GM15510 (cell line): Measurements from ENCODE around the gene ACCS.

ENCODE experiments used
- POLR2A ChIP-seq: IDR thresholded peaks from 3 replicates; pipeline ENCODE4 v1.6.1; 2011; ENCODE audit warnings: borderline replicate concordance; ENCODE audit not compliant: insufficient read length; ENCODE audit errors: extremely low read depth

Gene ACCS

DNA sequence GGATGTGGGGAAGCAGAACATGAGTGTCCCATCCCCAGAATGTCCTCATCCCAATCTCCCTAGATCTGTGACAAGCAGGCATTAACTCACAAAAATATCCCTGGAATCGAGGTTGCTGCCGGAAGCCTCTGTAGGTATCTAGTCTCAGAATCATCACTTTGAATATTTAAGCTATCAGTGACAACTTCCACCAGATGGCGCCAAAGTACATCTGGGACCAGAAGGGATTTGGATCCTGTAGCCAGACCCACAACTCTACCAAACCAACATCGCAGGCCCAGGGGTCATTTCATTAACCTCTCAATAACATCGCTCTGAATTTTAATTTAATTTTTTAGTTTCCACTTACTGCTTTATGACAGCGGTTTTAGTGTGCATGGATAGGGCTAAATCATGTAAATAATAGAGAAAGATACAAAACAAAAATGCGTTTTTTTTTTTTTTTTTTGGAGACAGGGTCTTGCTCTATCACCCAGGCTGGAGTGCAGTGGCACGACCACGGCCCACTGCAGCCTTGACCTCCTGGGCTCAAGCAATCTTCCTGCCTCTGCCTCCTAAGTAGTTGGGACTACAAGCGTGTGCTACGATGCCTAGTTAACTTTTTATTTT is 28.3 kb downstream of the ACCS start:
- TF ChIP-seq POLR2A, result no peak

GRCh38 chr11:44095506-44096359 is 29.7 kb downstream of the ACCS start, which contains the start of gene EXT2:
EXT2 (plus strand) TSS chr11:44095678; CDS start chr11:44107713, 12,035 bp downstream.
- TF ChIP-seq POLR2A, result peak; percentile 67

GRCh38 chr11:44096360-44097185 is 30.5 kb downstream of the ACCS start:
- no peak for TF ChIP-seq POLR2A

- TF ChIP-seq POLR2A, result no peak
Measured at GRCh38 chr11:44097821-44098220, 31.8 kb downstream of the ACCS start.

DNA sequence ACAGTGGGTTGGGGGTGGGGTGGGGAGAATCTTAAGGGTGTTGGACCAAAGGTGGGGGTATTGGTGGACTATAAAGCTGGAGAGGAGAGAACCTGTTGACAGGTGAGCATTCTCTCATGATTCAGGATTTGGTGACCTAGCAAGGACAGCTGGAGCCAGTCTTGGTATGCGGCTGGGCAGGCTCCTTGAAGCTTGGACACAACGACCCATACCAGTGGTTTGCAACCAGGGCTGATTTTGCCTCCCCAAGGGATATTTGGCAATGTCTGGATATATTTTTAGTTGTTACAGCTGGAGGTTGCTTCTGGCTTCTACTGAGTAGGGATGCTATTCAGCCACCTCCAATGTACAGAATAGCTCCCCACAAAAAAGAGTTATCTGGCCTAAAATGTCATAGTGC is 35.0 kb downstream of the ACCS start:
- TF ChIP-seq POLR2A, result no peak

- no peak for TF ChIP-seq POLR2A
Measured at GRCh38 chr11:44104481-44105294, 38.6 kb downstream of the ACCS start.

DNA sequence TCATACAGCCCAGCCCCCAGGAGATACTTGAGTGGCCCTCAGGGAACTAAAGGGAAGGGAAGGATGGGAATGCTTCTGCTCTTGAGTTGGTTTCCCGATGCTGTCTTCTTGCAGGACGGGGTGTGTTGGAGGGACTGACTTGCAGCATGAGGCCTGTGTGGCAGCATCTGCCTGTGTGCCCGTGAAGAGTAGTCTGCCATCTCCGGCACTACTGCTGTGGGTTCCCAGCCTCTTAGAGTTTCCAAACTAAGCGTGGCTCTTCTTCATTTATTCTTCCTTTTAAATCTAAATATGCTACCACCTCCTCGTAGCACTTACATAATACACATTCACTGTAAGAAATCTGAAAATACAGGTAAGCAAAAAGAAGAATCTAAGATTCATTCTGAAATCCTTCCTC is 42.2 kb downstream of the ACCS start:
- TF ChIP-seq POLR2A, result no peak

GRCh38 chr11:44110231-44110679 is 44.2 kb downstream of the ACCS start:
- no peak for TF ChIP-seq POLR2A

DNA sequence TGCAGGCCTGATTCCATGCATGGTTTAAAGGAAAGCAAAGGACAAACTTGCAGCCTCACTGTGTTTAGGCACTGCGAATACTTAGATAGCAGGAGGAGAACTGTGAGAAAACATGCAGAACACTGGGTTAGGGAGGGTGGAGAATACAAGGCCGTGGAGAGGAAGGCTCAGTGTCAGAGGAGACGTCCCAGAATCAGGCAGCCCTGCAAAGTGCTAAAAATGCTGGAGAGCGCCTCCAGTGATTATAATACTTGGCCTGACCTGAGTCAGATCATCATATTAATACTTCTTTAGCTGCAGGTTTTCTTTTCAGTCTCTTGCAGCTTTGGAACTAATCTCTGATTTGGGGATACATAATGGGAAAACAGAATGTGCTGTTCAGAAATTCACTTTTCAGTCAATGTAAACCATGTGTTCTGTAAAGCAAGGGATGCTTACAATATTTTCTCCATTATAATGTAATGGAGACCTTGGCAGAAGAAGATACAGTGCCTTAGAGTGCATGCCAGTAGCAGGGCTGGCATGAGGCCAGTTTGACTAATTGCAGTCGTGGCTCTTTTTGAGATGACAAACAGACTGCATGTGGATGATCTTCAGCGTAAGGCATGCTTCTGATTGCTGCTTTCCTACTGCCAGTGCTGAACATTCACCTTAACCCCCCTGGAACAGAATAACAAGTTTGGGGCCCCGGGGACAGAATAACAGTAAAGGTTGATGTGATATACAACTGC is 46.2 kb downstream of the ACCS start:
- TF ChIP-seq POLR2A, result no peak

DNA sequence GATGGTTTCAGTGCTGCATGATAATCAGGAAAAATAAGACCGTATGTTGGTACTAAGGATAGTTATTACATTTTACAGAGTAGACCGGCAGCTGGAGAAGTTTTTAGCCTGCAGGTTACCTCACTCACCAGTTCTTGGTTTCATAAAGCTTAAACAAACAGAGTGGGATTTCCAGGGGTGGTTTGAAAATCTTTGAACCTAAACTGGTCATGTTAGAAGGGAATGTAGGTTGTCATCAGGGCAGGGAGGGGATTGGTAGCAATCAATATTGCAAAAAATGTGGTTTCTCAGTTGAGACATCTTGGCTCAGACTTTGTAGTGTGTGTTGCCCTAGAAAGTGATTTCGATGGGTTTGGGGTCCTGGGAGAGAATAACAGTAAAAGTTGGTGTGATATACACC is 46.9 kb downstream of the ACCS start:
- TF ChIP-seq POLR2A, result no peak

DNA sequence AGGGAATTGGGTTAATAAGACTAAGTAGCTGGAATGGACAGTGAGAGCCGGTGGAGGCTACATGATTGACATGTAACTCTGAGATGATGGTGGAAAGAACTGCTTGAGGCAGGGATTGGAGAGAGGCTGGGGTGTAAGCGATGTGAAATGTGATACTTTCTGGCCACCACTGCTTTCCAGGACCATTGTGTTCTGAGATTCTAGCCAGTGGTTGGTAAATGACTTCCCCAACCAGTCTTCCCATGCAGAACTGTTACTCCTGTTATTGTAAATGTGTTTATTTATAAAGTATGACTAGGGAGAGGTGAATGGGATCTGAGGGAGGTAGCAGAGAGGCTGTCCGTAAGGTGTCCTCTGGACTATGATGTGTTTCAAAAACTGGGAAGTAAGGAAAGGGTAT is 47.5 kb downstream of the ACCS start:
- no peak for TF ChIP-seq POLR2A

DNA sequence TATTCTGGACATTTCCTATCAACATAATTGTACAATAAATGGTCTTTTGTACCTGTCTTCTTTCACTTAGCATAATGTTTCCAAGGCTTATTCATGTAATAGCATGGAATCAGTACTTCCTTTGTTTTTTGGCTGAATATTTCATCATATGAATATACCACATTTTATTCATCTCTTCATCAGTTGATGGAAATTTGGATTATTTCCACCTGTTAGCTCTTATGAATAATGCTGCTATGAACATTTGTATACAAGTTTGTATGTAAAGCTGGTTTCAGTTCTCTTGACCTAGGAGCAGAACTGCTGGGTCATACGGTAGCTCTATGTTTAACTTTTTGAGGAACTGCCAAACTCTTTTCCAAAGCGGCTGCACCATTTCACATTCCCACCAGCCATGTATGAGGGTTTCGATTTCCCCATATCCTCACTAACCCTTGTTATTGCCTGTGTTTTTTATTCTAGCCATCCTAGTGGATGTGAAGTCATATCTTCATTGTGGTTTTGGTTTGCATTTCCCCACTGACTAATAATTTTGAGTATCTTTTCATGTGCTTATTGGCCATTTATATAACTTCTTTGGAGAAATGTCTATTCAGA is 50.3 kb downstream of the ACCS start:
- TF ChIP-seq POLR2A, result no peak

DNA sequence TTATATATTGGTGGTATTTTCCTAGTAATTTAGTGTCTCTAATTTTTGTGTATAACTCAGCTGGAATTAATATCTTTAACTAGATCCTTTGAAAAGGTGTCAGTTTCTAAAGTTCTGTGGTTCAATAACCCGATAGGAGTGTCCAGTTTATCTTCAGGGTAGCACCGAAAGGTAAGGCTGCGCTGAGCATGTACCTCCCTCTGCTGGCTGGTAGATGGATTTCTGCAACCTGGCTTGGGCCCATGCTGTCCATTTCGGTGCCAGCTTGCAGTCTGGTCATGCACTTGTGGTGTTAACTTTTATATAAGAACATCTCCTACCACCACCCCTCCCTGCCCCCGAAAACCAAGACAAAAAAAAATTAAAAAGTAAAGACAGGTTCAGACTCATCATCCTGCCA is 54.1 kb downstream of the ACCS start:
- no peak for TF ChIP-seq POLR2A

DNA sequence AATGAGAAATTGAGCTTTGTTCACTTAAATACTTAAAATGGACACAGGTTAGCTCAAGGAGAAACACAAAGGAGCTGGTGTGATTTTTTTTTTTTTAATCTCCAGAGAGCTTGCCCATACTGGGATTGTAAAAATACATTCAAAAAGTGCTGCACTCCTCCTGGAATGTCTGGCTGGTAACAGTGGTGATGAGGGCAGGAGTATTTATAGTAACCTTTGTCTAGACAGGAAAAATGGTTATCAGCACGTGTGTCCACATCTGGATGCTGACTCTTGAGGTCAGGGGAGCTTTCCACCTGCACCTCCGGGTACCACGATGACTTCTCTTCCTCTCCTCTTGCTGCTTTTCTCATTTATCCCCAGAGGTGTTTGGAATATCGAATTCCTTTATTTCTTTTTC is 59.5 kb downstream of the ACCS start:
- TF ChIP-seq POLR2A, result no peak

DNA sequence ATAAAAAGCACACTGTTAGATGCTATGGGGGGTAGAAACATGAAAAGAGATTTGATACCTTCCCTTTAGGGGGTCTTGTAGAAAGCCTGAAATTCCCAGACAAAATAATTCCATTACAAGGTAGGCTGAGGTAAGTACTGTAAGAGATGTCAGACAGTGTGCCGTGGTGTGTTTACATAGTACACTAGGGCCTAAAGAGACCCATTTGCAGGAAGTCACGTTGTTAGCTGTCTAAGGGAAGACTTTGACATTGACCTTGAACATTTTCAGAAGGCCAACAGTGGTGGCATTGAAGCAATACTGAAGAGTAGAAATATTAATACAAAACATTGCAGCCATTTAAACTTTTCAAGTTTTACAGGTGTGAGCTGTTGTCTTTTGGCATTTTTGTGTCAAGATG is 60.2 kb downstream of the ACCS start:
- no peak for TF ChIP-seq POLR2A
